GM18505 (cell line): ENCODE results near the gene HCRT.
"Not testable (repeated sequence)": the region's sequence is repeated elsewhere in the genome, so short reads cannot be mapped to it uniquely, and the experiment has no call there.

ENCODE experiments used
- ATAC-seq: cut with Tn5 transposase; IDR thresholded peaks from one replicate; pipeline ENCODE4 v1.9.1; 2021; ENCODE audit not compliant: unreplicated experiment
- POLR2A ChIP-seq: IDR thresholded peaks from 4 replicates; pipeline ENCODE4 v1.6.1; 2011; ENCODE audit warnings: borderline replicate concordance; ENCODE audit not compliant: insufficient read depth, insufficient read length; ENCODE audit errors: extremely low read depth

Gene HCRT

DNA sequence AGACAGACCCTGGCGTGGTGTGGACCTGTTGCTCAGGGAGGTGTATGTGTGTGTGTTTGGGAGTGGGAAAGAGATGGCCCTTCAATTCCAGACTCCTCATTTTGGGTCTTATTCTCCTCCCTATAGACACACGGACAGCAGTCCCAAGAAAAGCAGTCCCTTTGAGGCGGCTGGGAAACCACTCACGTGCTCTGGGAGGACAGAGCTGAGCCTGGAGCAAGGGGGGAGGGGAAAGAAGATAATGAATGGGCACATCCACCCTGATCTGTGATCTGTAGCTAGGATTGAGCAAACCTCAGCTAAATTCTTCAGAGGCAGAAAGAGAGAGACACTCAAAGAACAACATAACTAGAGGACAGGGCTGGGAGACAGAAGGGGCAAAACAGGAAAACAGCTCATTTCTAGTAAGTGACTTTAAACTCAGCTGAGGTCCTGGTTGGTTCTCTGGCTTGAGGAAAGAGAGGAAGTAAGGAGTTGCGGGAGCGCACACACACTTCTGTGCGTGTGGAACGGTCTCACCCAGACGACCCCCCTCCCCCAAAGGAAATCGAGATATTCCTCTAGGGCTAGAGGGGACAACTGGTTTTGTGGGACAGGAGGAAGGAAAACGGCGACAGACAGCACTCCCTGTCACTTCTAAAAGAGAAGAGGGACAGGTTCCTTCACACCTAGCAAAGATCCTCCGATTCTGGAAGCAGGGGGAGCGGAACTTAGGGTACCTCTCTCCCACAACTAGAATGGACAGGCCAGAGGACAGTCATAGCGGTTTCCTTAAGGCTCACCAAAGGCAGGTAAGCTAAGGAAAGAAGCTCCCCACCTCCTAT, 31.1 kb downstream of the HCRT start:
- TF ChIP-seq POLR2A, result no peak
- no peak for ATAC-seq

DNA sequence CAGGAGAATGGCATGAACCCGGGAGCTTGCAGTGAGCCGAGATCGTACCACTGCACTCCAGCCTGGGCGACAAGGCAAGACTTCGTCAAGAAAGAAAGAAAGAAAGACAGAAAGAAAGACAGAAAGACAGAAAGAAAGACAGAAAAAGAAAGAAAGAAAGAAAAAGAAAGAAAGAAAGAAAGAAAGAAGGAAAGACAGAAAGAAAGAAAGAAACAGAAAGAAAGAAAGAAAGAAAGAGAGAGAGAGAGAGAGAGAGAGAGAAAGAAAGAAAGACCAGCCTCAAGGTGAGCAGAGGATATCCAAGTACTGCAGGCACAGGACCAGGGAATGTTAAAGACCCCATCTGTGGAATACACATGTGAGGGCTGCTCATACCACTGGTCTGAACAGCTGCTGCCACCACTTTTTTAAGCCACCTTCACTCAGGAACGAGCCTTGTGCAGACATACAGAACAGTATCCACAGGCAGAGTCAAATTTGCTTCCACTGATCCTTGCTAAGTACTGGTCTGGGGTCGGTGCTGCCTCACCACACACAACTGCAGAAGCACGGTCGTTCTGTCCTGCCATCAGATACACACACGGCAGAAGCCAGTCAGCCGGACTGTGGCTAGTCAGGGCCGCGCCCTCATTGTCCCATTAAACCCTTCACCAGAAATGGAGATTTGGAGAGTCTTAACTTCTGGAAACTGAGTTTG, 38.2 kb downstream of the HCRT start:
- TF ChIP-seq POLR2A, result no peak
- no peak for ATAC-seq

DNA sequence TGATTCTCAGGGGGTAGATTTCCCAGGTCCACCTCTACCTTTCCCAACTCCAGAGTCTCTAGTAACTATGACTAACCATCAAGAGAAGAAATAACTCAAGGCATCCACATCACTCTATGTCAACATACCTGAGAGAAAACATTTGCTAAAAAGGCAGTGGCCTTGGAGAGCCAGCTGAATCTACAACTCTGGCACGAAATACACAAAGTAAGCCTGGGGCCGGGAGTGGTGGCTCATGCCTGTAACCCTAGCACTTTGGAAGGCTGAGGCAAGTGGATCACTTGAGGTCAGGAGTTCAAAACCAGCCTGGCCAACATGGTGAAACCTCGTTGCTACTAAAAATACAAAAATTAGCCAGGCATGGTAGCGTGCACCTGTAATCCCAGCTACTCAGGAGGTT, 42.1 kb downstream of the HCRT start:
- ATAC-seq, result not testable (repeated sequence)

DNA sequence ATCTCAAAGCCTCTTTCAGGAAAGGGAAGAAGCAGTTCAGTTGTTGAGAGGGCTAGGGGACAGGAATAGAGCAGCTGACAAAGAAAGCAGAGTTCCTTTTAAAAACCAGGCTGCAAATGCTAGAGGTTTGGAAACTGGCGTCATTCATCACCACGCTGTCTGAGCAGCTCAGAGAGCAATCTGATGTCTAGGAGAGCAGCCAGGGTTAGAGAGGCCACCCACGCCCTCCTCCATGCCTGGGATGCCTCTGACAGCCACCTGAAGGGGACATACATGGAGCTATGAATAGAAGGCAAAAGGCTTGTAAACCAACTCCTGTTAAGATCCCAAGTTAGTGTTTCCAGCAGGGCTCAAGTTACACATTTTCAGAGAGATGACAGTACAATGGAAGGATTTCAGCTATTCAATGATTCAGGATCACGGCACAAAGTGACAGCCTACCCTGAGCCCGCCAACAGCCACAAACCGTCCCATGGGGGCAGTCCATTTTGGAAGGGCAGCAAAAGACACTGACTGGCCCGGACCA, 42.8 kb downstream of the HCRT start:
- ATAC-seq, result no peak
- TF ChIP-seq POLR2A, result no peak

DNA sequence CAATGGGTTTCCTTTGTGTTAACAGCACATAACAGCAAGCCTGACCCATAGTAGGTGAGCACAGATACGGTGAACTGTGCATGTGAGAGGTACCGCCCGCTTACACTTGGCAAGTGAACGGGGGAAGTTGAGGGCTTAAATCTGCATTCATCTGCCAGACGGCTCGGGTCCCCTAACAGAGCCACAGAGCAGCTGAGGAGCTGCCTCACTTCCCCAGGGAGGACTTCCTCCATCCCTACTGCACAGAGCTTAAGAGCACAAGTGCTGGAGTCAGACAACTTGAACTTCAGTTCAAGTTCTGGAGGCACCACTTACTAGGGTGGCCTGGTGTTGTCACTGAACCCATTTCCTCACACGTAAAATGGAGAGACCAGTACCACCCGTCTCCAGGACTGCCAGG, 43.9 kb downstream of the HCRT start:
- no peak for ATAC-seq
- no peak for TF ChIP-seq POLR2A

DNA sequence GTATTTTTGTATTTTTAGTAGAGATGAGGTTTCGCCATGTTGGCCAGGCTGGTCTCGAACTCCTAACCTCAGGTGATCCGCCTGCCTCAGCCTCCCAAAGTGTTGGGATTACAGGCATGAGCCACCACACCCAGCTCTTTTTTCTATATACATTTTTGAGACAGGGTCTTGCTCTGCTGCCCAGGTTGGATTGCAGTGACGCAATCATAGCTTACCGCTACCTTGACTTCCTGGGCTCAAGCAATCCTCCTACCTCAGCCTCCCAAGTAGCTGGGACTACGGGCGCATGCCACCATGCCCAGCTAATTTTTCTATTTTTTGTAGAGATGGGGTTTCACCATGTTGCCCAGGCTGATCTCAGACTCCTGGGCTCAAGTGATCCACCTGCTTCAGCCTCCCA, 44.6 kb downstream of the HCRT start:
- not testable (repeated sequence) for ATAC-seq

DNA sequence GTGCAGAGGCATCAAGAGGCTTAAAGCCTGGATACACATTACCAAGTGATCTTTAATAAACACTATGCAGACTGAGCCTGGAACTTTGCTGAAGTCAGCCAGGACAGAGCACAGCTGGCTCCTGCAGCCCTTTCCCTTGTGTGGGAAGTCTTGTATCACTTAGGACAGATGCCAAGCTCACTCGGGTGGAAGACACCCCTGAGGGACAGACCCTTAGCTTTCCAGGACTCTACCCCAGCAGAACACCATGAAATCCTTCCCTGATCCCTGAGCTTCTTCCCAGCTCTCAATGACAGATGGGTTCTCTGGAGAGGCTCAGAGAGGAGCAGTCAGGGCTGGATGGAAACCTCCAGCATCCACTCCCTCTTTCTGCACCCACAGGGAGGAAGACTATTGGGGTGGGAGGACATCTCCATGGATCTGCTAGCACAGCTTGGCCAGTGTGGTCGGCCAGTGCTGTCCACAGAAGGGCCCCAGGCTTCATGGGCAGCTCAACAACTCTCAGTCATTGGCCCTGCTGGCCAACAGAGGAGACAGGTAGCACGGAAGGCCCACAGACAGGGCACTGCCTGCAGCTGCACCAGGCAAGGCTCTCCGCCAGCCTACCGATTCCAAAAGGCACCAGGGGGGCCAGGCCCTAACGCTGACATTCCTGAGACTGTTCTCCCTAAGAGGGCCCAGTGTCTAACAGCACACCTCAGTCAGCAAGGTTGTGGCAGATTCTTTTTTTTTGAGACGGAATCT, 46.3 kb downstream of the HCRT start:
- TF ChIP-seq POLR2A, result no peak
- ATAC-seq, result no peak

DNA sequence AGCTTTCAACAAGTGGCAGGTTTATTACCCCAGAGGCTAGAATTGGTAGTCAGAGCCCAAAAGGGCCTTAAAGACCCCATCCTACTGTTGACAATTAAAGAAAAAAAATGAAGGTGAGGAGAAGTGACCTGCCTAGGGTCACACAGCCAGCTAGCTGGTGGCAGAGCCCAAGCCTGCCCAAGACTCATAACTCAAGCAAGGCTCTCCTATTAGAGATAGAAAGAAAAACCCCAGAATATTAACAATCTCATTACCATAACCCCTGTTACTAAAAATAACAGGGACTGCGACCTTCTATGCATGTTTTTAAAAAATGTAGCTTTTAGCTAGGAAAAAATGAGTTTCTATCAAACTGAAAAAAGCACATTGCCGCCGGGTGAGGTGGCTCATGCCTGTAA, 48.6 kb downstream of the HCRT start:
- TF ChIP-seq POLR2A, result no peak
- ATAC-seq, result no peak

DNA sequence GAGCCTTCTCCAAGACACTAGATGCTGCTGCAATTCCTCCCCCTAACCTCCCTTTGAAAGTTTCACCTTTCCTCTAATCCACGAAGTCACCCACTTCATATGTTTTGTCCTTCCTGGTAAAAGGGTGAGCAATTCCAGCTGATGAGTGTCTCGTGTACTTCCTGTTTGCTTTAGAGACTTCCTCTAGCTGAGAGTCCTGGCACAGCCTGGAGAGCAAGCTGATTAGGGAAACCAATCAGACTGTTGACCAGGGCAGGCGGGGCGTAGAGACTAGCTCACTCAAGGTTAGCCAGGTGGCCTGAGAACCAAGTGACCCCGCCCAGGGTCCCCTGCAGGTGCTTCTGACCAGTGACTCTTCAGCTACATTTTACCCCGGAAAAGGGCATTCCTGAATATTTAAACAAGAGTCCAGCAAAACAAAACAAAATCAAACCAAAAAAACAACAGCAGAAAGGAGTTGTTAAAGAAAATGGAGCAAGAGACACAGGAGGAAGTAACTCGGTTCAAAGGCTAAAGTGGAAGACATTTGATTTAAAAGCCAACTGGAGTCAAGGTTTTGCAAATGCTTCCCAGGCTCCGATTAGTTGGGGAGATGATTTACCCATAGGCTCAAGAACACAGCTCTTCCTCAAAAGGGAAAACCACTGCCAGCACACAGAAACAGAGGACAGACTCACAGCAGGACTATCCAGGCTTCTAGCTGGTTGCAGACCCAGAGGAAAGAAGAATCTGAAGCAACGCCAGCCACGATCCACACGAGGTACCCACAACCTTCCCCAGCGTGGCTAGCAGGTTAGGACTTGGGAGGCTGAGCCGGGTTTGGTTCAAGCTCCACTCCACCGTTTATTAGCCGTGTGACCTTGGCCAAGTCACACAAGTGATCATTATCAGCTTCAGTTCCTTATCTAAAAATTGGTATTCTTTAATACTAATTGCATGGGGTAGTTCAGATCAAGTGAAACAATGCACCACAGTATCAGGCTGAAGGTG, 49.3 kb downstream of the HCRT start:
- no peak for ATAC-seq
- TF ChIP-seq POLR2A, result no peak

DNA sequence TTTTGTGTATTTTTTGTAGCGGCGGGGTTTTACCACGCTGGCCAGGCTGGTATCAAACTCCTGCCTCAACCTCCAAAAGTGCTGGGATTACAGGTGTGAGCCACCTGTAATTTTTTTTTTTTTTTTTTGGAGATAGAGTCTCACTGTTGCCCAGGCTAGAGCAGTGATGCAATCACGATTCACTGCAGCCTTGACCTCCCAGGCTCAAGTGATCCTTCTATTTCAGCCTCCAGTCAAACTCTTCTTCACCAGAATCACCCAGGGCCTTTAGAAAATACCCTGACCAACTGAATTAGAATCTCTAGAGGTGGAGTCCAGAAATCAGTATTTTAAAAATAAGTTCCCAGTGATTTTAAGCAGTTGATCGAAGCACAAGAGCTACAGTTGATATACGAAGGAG, 50.1 kb downstream of the HCRT start:
- TF ChIP-seq POLR2A, result no peak
- ATAC-seq, result no peak
